K562 (cell line): ENCODE measurements around the gene SH3BGRL2. TPM values are rescaled to one million over a fixed set of nuclear protein-coding genes. Genes with fewer than 3 reads are reported as not detected.

Source experiments
- ATAC-seq: fragments of 200-7000 bp; cut with Tn5 transposase; 3 replicates; pipeline ENCODE4 v1.9.1; 2020; ENCODE audit warnings: moderate library complexity
- BruUV-seq: library from RNA; stranded (reverse); fragments of 400-500 nt; replicated peaks from 2 replicates; lab custom pipeline; 2021; lab: Mats Ljungman, UMichigan
- CTCF ChIA-PET: fragments of 300-600 bp; formaldehyde crosslinking; extraction: SDS; loops from one replicate; lab custom pipeline; 2021; ENCODE audit warnings: low intra/inter-chr PET ratio; lab: Yijun Ruan, JAX
- POLR2A ChIA-PET: fragments of 300-600, 350-650 bp; sonication (Branson Sonifier 250); formaldehyde crosslinking; extraction: SDS; loops from one replicate; lab custom pipeline; 2021; ENCODE audit warnings: antibody characterized with exemption, inconsistent platforms; lab: Yijun Ruan, JAX
- DNase-seq, 4 experiments: peaks; one replicate each; pipeline versions ENCODE4 v3.0.0 to v3.0.0-alpha.2; 2011 to 2018; ENCODE audit warnings: low spot score in 3 of 4, mixed read lengths in 3 of 4; ENCODE audit errors: extremely low read depth in 1 of 4
- FAIRE-seq: peaks from 2 replicates; lab custom pipeline; 2011; peaks lifted over from hg19 to GRCh38; lab: Jason Lieb, UNC
- H2AFZ ChIP-seq: 2 replicates; pipeline ENCODE4 v1.6.0; 2011; ENCODE audit warnings: low read depth, low read length, control low read depth, inconsistent platforms
- H3K27ac ChIP-seq: fragments of 200-600 bp; 3 replicates; pipeline ENCODE4 v1.8.0; 2011; ENCODE audit warnings: low read depth, mild to moderate bottlenecking, control low read depth, inconsistent platforms, low read length, moderate library complexity, mixed read lengths; ENCODE audit errors: extremely low read depth
- H3K27me3 ChIP-seq, 2 experiments: fragments of 300-600 bp in 1 of 2; 2 replicates in 1 of 2; 3 replicates in 1 of 2; pipeline versions ENCODE4 v1.6.0 to v1.8.0; 2011; ENCODE audit warnings: inconsistent platforms in 2 of 2, low read length in 2 of 2, mild to moderate bottlenecking in 1 of 2, mixed read lengths in 1 of 2, moderate library complexity in 1 of 2; ENCODE audit not compliant: control insufficient read depth in 2 of 2, insufficient read depth in 2 of 2
- H3K36me3 ChIP-seq: fragments of 300-600 bp; 3 replicates; pipeline ENCODE4 v1.8.0; 2011; ENCODE audit warnings: mild to moderate bottlenecking, low read length, inconsistent platforms; ENCODE audit not compliant: control insufficient read depth, insufficient read depth
- H3K4me1 ChIP-seq, 2 experiments: fragments of 200-600 bp in 1 of 2; replicated peaks in 1 of 2; 2 replicates in 1 of 2; 3 replicates in 1 of 2; pipeline versions ENCODE4 v1.5.1 to v1.8.0; 2011; ENCODE audit warnings: inconsistent platforms in 2 of 2, low read length in 2 of 2, mild to moderate bottlenecking in 1 of 2, mixed read lengths in 1 of 2, moderate library complexity in 1 of 2; ENCODE audit not compliant: control insufficient read depth in 2 of 2, insufficient read depth in 2 of 2
- H3K4me2 ChIP-seq: 2 replicates; pipeline ENCODE4 v1.6.1; 2011; ENCODE audit warnings: low read length, control low read depth, inconsistent platforms, mixed read lengths; ENCODE audit not compliant: insufficient read depth
- H3K4me3 ChIP-seq: fragments of 200-600 bp; sonication (generic), shearing (Covaris generic); 2 replicates; pipeline ENCODE4 v1.5.1; 2016; ENCODE audit warnings: control low read depth, inconsistent platforms
- H3K79me2 ChIP-seq: fragments of 200-600 bp; 3 replicates; pipeline ENCODE4 v1.8.0; 2011; ENCODE audit warnings: low read length, inconsistent platforms; ENCODE audit not compliant: control insufficient read depth, insufficient read depth
- H3K9ac ChIP-seq, 2 experiments: 2 replicates each; pipeline versions ENCODE4 v1.6.0 to v1.6.1; 2011; ENCODE audit warnings: low read depth in 2 of 2, low read length in 2 of 2, control low read depth in 1 of 2, inconsistent platforms in 1 of 2, mild to moderate bottlenecking in 1 of 2, mixed read lengths in 1 of 2; ENCODE audit not compliant: insufficient read depth in 1 of 2
- H3K9me1 ChIP-seq: one replicate; pipeline ENCODE4 v1.6.0; 2011; ENCODE audit warnings: inconsistent platforms, mild to moderate bottlenecking, low read length, moderate library complexity; ENCODE audit not compliant: control insufficient read depth, insufficient read depth
- H3K9me3 ChIP-seq: replicated peaks from 2 replicates; pipeline ENCODE4 v1.5.1; 2011; ENCODE audit warnings: low read depth, low read length, inconsistent platforms; ENCODE audit not compliant: control insufficient read depth, insufficient read depth
- H4K20me1 ChIP-seq: replicated peaks from 2 replicates; pipeline ENCODE4 v1.6.1; 2011; ENCODE audit warnings: low read length, inconsistent platforms, mixed read lengths; ENCODE audit not compliant: control insufficient read depth, insufficient read depth
- BRF1 ChIP-seq: IDR thresholded peaks from 3 replicates; pipeline ENCODE4 v1.6.1; 2011; ENCODE audit warnings: borderline replicate concordance, mild to moderate bottlenecking; ENCODE audit not compliant: insufficient read length; ENCODE audit errors: extremely low read depth
- WGBS: fragments of 100-300 bp; shearing (Covaris generic); methylation state at CpG from one replicate; pipeline ENCODE4 v1.1.6; 2016; ENCODE audit warnings: low coverage, mixed read lengths; ENCODE audit not compliant: insufficient coverage; ENCODE audit errors: missing lambda C conversion rate; 5-methylcytosine and 5-hydroxymethylcytosine counted together
- in situ Hi-C: fragments of 300-500 bp; cut with MboI; formaldehyde crosslinking; loops from 4 replicates; pipeline ENCODE4 v1.15.0; 2018; ENCODE audit warnings: inconsistent platforms, mixed read lengths
- intact Hi-C: fragments of 100-400 bp; cut with micrococcal nuclease; formaldehyde crosslinking; loops from 2 replicates; pipeline ENCODE4 v1.14.2; 2022
- polyA plus RNA-seq, 8 experiments: library from polyadenylated mRNA; depleted of rRNA in 4 of 8; stranded (reverse) in 5 of 8; unstranded in 3 of 8; fragments of >200 nt; fragmentation: Nextera tagmentation in 2 of 8; fragmentation: Illumina TruSeq in 1 of 8; extraction: Ambion mirVana in 2 of 8; extraction: Trizol in 1 of 8; gene quantifications; 2 replicates each; pipeline versions ENCODE4 v1.2.1 to v1.2.3, GENCODE V29; 2011 to 2014; ENCODE audit warnings: inconsistent platforms in 1 of 8, missing spikeins in 1 of 8
- total RNA-seq, 7 experiments: library from RNA; depleted of rRNA in 6 of 7; stranded (reverse); fragments of >200 nt in 6 of 7; fragmentation: Illumina TruSeq in 2 of 7; extraction: Trizol in 2 of 7; gene quantifications; 2 replicates each; pipeline versions ENCODE4 v1.2.1 to v1.2.3, GENCODE V29; 2011 to 2021; ENCODE audit warnings: low replicate concordance in 1 of 7
- TF ChIP-seq, protein P1 (sequence below): fragments of 450-650 bp; IDR thresholded peaks from 2 replicates; pipeline ENCODE4 v1.6.1; 2018; ENCODE audit not compliant: partially characterized antibody

SH3BGRL2 gene
- total and polyA plus RNA-seq, 9 of the 15 experiments (the other 6 are each of a cell fraction or from before 2014, with no cell fraction given) = 4.4 to 12.1 (median 7.3) TPM

DNA sequence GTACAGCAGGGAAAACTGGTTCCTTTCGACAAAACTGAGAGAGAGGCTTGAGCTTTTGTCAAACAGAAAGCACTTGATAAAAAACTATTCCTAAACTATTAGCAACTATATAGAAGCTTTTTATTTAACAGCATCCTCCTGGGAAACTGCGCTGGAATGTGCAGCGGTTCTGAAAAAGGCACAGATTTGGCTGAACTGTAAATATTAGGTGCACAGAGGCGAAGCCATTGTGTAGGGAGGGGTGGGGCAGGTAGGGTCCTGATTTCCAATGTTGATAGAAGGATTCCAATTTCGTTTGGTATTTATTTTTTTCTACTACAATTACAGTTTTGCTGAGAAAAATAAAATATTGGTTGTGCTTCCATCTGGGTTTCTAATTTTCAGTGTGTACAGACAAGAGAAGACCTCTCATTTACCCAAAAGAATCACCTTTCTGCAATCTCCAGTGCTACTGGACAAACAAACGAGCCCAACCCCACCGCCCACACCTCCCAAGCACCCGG is 698 bp upstream of the SH3BGRL2 start:
- POLR2A ChIA-PET = interaction anchor here (0.6 to 5.3 kb wide), 10 partner anchors 8 to 187 kb away, joined by 3 to 34 read pairs (median 6); no protein-coding TSS in a partner anchor
- peak overlapping the region; percentile 90 for H2AFZ ChIP-seq
- in situ Hi-C loops = no loop called here
- peak; percentile 8; the same call in 2 of the 3 replicates for ATAC-seq
- peaks cover 28% of the 10 kb centered on the region for H3K79me2 ChIP-seq
- no peaks in the 10 kb centered on the region for H3K9me1 ChIP-seq
- H3K4me2 ChIP-seq = peak overlapping the region; percentile 89
- TF ChIP-seq, protein P1, sequence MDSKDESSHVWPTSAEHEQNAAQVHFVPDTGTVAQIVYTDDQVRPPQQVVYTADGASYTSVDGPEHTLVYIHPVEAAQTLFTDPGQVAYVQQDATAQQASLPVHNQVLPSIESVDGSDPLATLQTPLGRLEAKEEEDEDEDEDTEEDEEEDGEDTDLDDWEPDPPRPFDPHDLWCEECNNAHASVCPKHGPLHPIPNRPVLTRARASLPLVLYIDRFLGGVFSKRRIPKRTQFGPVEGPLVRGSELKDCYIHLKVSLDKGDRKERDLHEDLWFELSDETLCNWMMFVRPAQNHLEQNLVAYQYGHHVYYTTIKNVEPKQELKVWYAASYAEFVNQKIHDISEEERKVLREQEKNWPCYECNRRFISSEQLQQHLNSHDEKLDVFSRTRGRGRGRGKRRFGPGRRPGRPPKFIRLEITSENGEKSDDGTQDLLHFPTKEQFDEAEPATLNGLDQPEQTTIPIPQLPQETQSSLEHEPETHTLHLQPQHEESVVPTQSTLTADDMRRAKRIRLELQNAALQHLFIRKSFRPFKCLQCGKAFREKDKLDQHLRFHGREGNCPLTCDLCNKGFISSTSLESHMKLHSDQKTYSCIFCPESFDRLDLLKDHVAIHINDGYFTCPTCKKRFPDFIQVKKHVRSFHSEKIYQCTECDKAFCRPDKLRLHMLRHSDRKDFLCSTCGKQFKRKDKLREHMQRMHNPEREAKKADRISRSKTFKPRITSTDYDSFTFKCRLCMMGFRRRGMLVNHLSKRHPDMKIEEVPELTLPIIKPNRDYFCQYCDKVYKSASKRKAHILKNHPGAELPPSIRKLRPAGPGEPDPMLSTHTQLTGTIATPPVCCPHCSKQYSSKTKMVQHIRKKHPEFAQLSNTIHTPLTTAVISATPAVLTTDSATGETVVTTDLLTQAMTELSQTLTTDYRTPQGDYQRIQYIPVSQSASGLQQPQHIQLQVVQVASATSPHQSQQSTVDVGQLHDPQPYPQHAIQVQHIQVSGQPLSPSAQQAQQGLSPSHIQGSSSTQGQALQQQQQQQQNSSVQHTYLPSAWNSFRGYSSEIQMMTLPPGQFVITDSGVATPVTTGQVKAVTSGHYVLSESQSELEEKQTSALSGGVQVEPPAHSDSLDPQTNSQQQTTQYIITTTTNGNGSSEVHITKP = peak; percentile 86
- no peak for TF ChIP-seq BRF1
- TF ChIP-seq, all 486 proteins: peak for 1
- Histone ChIP-seq H3K27me3 (no peaks in the 10 kb centered on the region), H3K9ac (peak overlapping the region; percentile 61 to 95), H3K4me1 (peaks cover 14 to 19% of the 10 kb centered on the region in 2 experiments; a peak in 4 of 5 replicates), H3K4me3 (peak overlapping the region; percentile 74), H4K20me1 (no peaks in the 10 kb centered on the region), H3K36me3 (no peaks in the 10 kb centered on the region; the same call in 2 of the 3 replicates), H3K27ac (no peak overlapping the region), H3K9me3 (no peaks in the 10 kb centered on the region)
- FAIRE-seq (peak; percentile 11), DNase-seq (no peak)
- CTCF ChIA-PET = no interaction called here
- intact Hi-C loops = no loop called here
- BruUV-seq = no TSS peak
- WGBS = 20% methylated on average over 8 of the region's 8 CpGs
